H9 (cell line): Measurements from ENCODE around the gene TRPC4AP. TPM values are rescaled to one million over a fixed set of nuclear protein-coding genes. Genes with fewer than 3 reads are reported as not detected.

Source experiments
- DNase-seq: peaks from one replicate; pipeline ENCODE4 v3.0.0-alpha.2; 2017
- H2AFZ ChIP-seq: one replicate; pipeline ENCODE4 v1.6.1; 2013; ENCODE audit warnings: mild to moderate bottlenecking, low read length, control low read depth, moderate library complexity
- H2AK5ac ChIP-seq: 2 replicates; pipeline ENCODE4 v1.6.1; 2013; ENCODE audit warnings: low read length, control low read depth, mixed read lengths; ENCODE audit not compliant: insufficient read length
- H2BK120ac ChIP-seq: one replicate; pipeline ENCODE4 v1.6.1; 2013; ENCODE audit warnings: low read depth, mild to moderate bottlenecking, low read length, control low read depth, inconsistent platforms; ENCODE audit not compliant: poor library complexity, severe bottlenecking
- H2BK12ac ChIP-seq: 2 replicates; pipeline ENCODE4 v1.6.1; 2013; ENCODE audit warnings: low read length, control low read depth, mixed read lengths, low read depth; ENCODE audit not compliant: insufficient read length
- H2BK15ac ChIP-seq: 2 replicates; pipeline ENCODE4 v1.6.1; 2013; ENCODE audit warnings: low read depth, low read length, control low read depth
- H2BK20ac ChIP-seq: one replicate; pipeline ENCODE4 v1.6.1; 2013; ENCODE audit warnings: low read depth, mild to moderate bottlenecking, low read length, control low read depth, inconsistent platforms; ENCODE audit not compliant: poor library complexity, severe bottlenecking
- H2BK5ac ChIP-seq: 2 replicates; pipeline ENCODE4 v1.6.1; 2013; ENCODE audit warnings: low read length, control low read depth, mixed read lengths; ENCODE audit not compliant: insufficient read length
- H3K14ac ChIP-seq: 2 replicates; pipeline ENCODE4 v1.6.1; 2013; ENCODE audit warnings: low read length, control low read depth; ENCODE audit not compliant: insufficient read depth
- H3K18ac ChIP-seq: 2 replicates; pipeline ENCODE4 v1.6.1; 2013; ENCODE audit warnings: low read depth, mild to moderate bottlenecking, mixed read lengths, low read length, control low read depth; ENCODE audit not compliant: insufficient read length
- H3K23ac ChIP-seq: 2 replicates; pipeline ENCODE4 v1.6.1; 2013; ENCODE audit warnings: low read length, control low read depth, mixed read lengths, low read depth; ENCODE audit not compliant: insufficient read length
- H3K23me2 ChIP-seq: 2 replicates; pipeline ENCODE4 v1.6.1; 2013; ENCODE audit warnings: low read depth, mild to moderate bottlenecking, mixed read lengths, low read length, control low read depth; ENCODE audit not compliant: insufficient read length, poor library complexity, severe bottlenecking
- H3K27ac ChIP-seq: 2 replicates; pipeline ENCODE4 v1.5.1; 2013; ENCODE audit warnings: low read length, control low read depth, mixed read lengths, low read depth; ENCODE audit not compliant: insufficient read length
- H3K27me3 ChIP-seq: 2 replicates; pipeline ENCODE4 v1.6.1; 2013; ENCODE audit warnings: low read length, control low read depth, inconsistent platforms; ENCODE audit not compliant: insufficient read depth
- H3K4ac ChIP-seq: 2 replicates; pipeline ENCODE4 v1.6.1; 2013; ENCODE audit warnings: low read depth, mild to moderate bottlenecking, control low read depth, inconsistent platforms, low read length, moderate library complexity
- H3K4me1 ChIP-seq: 2 replicates; pipeline ENCODE4 v1.6.1; 2013; ENCODE audit warnings: low read length, control low read depth, inconsistent platforms; ENCODE audit not compliant: insufficient read depth
- H3K4me2 ChIP-seq: 2 replicates; pipeline ENCODE4 v1.6.1; 2013; ENCODE audit warnings: low read length, control low read depth, mixed read lengths; ENCODE audit not compliant: insufficient read length, insufficient read depth
- H3K56ac ChIP-seq: 2 replicates; pipeline ENCODE4 v1.6.1; 2013; ENCODE audit warnings: low read depth, mild to moderate bottlenecking, mixed read lengths, low read length, control low read depth; ENCODE audit not compliant: insufficient read length
- H3K79me1 ChIP-seq: 2 replicates; pipeline ENCODE4 v1.6.1; 2013; ENCODE audit warnings: low read depth, mild to moderate bottlenecking, moderate library complexity, low read length, control low read depth, inconsistent platforms; ENCODE audit not compliant: insufficient read depth, poor library complexity, severe bottlenecking
- H3K79me2 ChIP-seq: 2 replicates; pipeline ENCODE4 v1.6.1; 2013; ENCODE audit warnings: low read length, control low read depth, inconsistent platforms; ENCODE audit not compliant: insufficient read depth
- H3K9ac ChIP-seq: 2 replicates; pipeline ENCODE4 v1.6.1; 2013; ENCODE audit warnings: low read length, control low read depth, mixed read lengths; ENCODE audit not compliant: insufficient read length; ENCODE audit errors: extremely low read depth
- H3K9me3 ChIP-seq: one replicate; pipeline ENCODE4 v1.6.1; 2013; ENCODE audit warnings: low read depth, low read length, inconsistent platforms; ENCODE audit not compliant: control insufficient read depth
- H3T11ph ChIP-seq: one replicate; pipeline ENCODE4 v1.6.1; 2013; ENCODE audit warnings: mild to moderate bottlenecking, low read length, control low read depth, inconsistent platforms
- H4K20me1 ChIP-seq: one replicate; pipeline ENCODE4 v1.6.1; 2013; ENCODE audit not compliant: control insufficient read depth, insufficient read length, insufficient read depth
- H4K5ac ChIP-seq: 2 replicates; pipeline ENCODE4 v1.6.1; 2013; ENCODE audit warnings: low read depth, mild to moderate bottlenecking, mixed read lengths, low read length, control low read depth; ENCODE audit not compliant: insufficient read length
- H4K8ac ChIP-seq: replicated peaks from 2 replicates; pipeline ENCODE4 v1.6.1; 2013; ENCODE audit warnings: low read length, control low read depth, mixed read lengths, low read depth; ENCODE audit not compliant: insufficient read length
- H4K91ac ChIP-seq: 2 replicates; pipeline ENCODE4 v1.6.1; 2013; ENCODE audit warnings: low read depth, mild to moderate bottlenecking, moderate library complexity, mixed read lengths, low read length, control low read depth; ENCODE audit not compliant: insufficient read length
- H3K27ac Mint-ChIP-seq, 3 experiments: 2 replicates in 2 of 3; 3 replicates in 1 of 3; pipeline ENCODE4 v1.8.0; 2020 to 2021; ENCODE audit warnings: mixed read lengths in 3 of 3, mild to moderate bottlenecking in 1 of 3, moderate library complexity in 1 of 3
- H3K27me3 Mint-ChIP-seq: 2 replicates; pipeline ENCODE4 v1.8.0; 2021; ENCODE audit warnings: low read depth, mild to moderate bottlenecking, moderate library complexity, mixed read lengths
- H3K36me3 Mint-ChIP-seq, 3 experiments: 2 replicates in 2 of 3; 3 replicates in 1 of 3; pipeline ENCODE4 v1.8.0; 2020 to 2021; ENCODE audit warnings: low read depth in 3 of 3, mixed read lengths in 3 of 3; ENCODE audit not compliant: insufficient read depth in 1 of 3
- H3K4me1 Mint-ChIP-seq, 2 experiments: 2 replicates each; pipeline ENCODE4 v1.8.0; 2020; ENCODE audit warnings: mixed read lengths in 2 of 2
- H3K4me3 Mint-ChIP-seq, 2 experiments: 2 replicates in 1 of 2; 3 replicates in 1 of 2; pipeline ENCODE4 v1.8.0; 2020 to 2021; ENCODE audit warnings: mild to moderate bottlenecking in 2 of 2, mixed read lengths in 2 of 2, moderate library complexity in 1 of 2
- H3K9me3 Mint-ChIP-seq, 2 experiments: 2 replicates in 1 of 2; 3 replicates in 1 of 2; pipeline ENCODE4 v1.8.0; 2020; ENCODE audit warnings: mild to moderate bottlenecking in 2 of 2, mixed read lengths in 2 of 2, moderate library complexity in 1 of 2
- WGBS: extraction: QIAGEN DNeasy Blood & Tissue Kit; methylation state at CpG from one replicate; pipeline ENCODE4 v1.1.7; 2013; ENCODE audit warnings: missing lambda C conversion rate, low lambda C conversion rate, mixed read lengths; ENCODE audit not compliant: insufficient read length; ENCODE audit errors: extremely low coverage; 5-methylcytosine and 5-hydroxymethylcytosine counted together
- total RNA-seq: library from RNA; stranded (reverse); gene quantifications from 2 replicates; pipeline ENCODE4 v1.2.1, GENCODE V29; 2021
- TF ChIP-seq, protein P1 (sequence below): fragments of 200-600 bp; sonication (generic); conservative IDR thresholded peaks from 3 replicates; pipeline ENCODE4 v1.8.0; 2021; ENCODE audit warnings: antibody characterized with exemption, mild to moderate bottlenecking

TRPC4AP gene
- total RNA-seq, 1 experiment from 2014 or later, result 93.9 TPM

DNA sequence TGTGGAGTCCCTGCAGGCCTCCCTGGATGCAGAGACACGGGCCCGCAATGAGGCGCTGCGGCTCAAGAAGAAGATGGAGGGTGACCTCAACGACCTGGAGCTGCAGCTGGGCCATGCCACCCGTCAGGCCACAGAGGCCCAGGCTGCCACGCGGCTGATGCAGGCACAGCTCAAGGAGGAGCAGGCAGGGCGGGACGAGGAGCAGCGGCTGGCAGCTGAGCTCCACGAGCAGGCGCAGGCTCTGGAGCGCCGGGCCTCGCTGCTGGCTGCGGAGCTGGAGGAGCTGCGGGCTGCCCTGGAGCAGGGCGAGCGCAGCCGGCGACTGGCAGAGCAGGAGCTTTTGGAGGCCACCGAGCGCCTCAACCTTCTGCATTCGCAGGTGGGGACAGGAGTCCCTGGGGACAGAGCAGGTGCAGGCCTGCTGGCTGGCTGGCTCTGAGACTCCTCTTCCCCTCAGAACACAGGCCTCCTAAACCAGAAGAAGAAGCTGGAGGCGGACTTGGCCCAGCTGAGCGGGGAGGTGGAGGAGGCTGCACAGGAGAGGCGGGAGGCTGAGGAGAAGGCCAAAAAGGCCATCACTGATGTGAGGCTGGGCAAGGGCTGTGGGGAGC lies 92.2 kb downstream of the TRPC4AP start:
- no peak overlapping the region for H3T11ph ChIP-seq
- no peak overlapping the region for H3K14ac ChIP-seq
- no peaks in the 10 kb centered on the region for H3K4me1 ChIP-seq
- H3K27me3 Mint-ChIP-seq, result no peaks in the 10 kb centered on the region; the same call in 1 of the 2 replicates
- H3K9ac ChIP-seq, result no peak overlapping the region
- no peak overlapping the region for H2BK5ac ChIP-seq
- no peaks in the 10 kb centered on the region for H3K79me2 ChIP-seq
- TF ChIP-seq, protein P1, sequence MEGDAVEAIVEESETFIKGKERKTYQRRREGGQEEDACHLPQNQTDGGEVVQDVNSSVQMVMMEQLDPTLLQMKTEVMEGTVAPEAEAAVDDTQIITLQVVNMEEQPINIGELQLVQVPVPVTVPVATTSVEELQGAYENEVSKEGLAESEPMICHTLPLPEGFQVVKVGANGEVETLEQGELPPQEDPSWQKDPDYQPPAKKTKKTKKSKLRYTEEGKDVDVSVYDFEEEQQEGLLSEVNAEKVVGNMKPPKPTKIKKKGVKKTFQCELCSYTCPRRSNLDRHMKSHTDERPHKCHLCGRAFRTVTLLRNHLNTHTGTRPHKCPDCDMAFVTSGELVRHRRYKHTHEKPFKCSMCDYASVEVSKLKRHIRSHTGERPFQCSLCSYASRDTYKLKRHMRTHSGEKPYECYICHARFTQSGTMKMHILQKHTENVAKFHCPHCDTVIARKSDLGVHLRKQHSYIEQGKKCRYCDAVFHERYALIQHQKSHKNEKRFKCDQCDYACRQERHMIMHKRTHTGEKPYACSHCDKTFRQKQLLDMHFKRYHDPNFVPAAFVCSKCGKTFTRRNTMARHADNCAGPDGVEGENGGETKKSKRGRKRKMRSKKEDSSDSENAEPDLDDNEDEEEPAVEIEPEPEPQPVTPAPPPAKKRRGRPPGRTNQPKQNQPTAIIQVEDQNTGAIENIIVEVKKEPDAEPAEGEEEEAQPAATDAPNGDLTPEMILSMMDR, result no peak
- no peak overlapping the region for H2BK12ac ChIP-seq
- H3K23me2 ChIP-seq, result no peaks in the 10 kb centered on the region
- H3K36me3 Mint-ChIP-seq, result peaks cover 27 to 86% (median 72%) of the 10 kb centered on the region in 3 experiments; a peak in 6 of 7 replicates
- H2BK15ac ChIP-seq, result no peak overlapping the region
- peaks cover 7 to 11% of the 10 kb centered on the region in 2 experiments for H3K4me1 Mint-ChIP-seq
- no peak overlapping the region for H4K8ac ChIP-seq
- H4K20me1 ChIP-seq, result no peaks in the 10 kb centered on the region
- no peak for DNase-seq
- H3K23ac ChIP-seq, result no peak overlapping the region
- no peak overlapping the region for H3K18ac ChIP-seq
- H4K5ac ChIP-seq, result no peak overlapping the region
- no peaks in the 10 kb centered on the region for H3K79me1 ChIP-seq
- H3K9me3 ChIP-seq, result no peaks in the 10 kb centered on the region
- no peaks in the 10 kb centered on the region; a peak in 1 of 5 replicates for H3K9me3 Mint-ChIP-seq
- no peak overlapping the region for H2AK5ac ChIP-seq
- no peak overlapping the region for H2AFZ ChIP-seq
- H3K27ac ChIP-seq, result no peak overlapping the region
- no peak overlapping the region for H3K56ac ChIP-seq
- H4K91ac ChIP-seq, result no peak overlapping the region
- H3K27ac Mint-ChIP-seq, result peak overlapping the region in 2 of 3 experiments; percentile 44 to 93; a peak in 2 of 7 replicates
- H3K27me3 ChIP-seq, result no peaks in the 10 kb centered on the region
- no peak overlapping the region for H3K4me2 ChIP-seq
- no peak overlapping the region for H2BK20ac ChIP-seq
- H3K4me3 Mint-ChIP-seq, result no peak overlapping the region
- H2BK120ac ChIP-seq, result no peak overlapping the region
- WGBS, result no CpG with 5 or more reads among the region's 28 CpGs
- no peak overlapping the region for H3K4ac ChIP-seq
